ENCODE results near the gene FASTKD2. TPM values are rescaled to one million over a fixed set of nuclear protein-coding genes. Genes with fewer than 3 reads are reported as not detected.

FASTKD2 gene
- total RNA-seq, 4 donors from 2014 or later, result 6.8 to 24.9 (median 21.1) TPM

DNA sequence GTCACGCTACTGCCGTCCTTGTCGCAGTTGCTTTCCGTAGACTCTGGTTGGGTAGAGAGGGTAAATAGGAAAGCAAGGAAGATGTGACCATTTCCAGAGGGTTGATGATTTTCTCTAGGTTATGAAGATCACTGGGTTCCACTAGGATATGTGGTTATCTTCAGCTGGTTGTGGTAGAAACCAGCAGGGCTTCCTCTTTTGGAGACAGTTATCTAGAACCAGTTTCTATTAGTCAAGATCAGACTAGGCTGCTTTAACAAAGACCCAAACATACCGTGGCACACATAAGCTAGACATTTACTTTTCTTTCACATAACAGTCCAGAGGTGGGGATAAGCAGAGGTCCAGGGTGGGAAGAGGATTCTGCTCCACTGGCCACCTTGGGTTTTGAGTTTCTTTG is 59.6 kb downstream of the FASTKD2 start:
- no peaks in the 10 kb centered on the region for H3K9me3 ChIP-seq
- intact Hi-C loops (cut with DNase I; ENCODE audit: low total_unique reads), result no loop called here
- no peaks in the 10 kb centered on the region for H3K27me3 ChIP-seq
- no peak overlapping the region for H3K4me3 ChIP-seq
- TF ChIP-seq POLR2A (IDR thresholded peaks at IDR 0.05), result no peak
- TF ChIP-seq POLR2AphosphoS5 (IDR thresholded peaks at IDR 0.05), result no peak
- no peak for TF ChIP-seq EP300 (IDR thresholded peaks at IDR 0.05; ENCODE audit: low read depth)
- TF ChIP-seq, protein P1, sequence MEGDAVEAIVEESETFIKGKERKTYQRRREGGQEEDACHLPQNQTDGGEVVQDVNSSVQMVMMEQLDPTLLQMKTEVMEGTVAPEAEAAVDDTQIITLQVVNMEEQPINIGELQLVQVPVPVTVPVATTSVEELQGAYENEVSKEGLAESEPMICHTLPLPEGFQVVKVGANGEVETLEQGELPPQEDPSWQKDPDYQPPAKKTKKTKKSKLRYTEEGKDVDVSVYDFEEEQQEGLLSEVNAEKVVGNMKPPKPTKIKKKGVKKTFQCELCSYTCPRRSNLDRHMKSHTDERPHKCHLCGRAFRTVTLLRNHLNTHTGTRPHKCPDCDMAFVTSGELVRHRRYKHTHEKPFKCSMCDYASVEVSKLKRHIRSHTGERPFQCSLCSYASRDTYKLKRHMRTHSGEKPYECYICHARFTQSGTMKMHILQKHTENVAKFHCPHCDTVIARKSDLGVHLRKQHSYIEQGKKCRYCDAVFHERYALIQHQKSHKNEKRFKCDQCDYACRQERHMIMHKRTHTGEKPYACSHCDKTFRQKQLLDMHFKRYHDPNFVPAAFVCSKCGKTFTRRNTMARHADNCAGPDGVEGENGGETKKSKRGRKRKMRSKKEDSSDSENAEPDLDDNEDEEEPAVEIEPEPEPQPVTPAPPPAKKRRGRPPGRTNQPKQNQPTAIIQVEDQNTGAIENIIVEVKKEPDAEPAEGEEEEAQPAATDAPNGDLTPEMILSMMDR (IDR thresholded peaks at IDR 0.05), result no peak
- no peak for DNase-seq
- in situ Hi-C loops (cut with MboI; ENCODE audit: low pct_ligation_motif_present in 1 of 4, low pct_unique_long_range_greater_than_20kb in 1 of 4, low sequenced_read_pairs in 3 of 4), result no loop called here
- peaks cover 0 to 2% (median 0%) of the 10 kb centered on the region in 4 donors for H3K4me1 ChIP-seq
- 84 to 89% methylated on average over 5 of the region's 5 CpGs for WGBS, 2 donors (ENCODE audit: low coverage in 1 of 2)
- no peak overlapping the region for H3K27ac ChIP-seq
- H3K36me3 ChIP-seq, result no peaks in the 10 kb centered on the region

DNA sequence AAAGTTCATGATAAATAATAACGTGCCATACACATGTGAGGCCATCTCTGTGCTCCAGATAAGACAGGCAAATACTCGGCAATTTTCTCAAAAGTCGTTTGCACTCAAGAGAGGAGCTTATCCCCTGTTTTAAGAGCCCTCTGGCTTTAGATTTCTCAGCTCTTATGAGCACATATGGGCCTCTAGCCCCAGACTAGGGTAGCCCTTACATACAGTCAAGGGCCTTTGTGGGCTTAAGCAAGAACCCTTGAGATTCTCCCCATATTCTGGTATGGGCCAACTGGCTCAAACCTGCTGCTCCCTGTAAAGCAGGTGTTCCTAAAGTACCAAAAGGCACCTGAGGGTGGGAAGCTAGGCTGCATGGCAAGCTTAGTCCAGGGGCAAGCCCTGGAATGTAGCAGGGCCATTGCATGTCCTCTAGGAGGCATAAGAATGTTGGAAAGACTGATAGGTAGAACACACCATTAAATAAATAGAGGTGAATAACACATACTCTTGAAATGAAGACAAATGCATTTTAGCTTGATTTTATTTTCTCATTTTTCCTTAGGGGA is 66.1 kb downstream of the FASTKD2 start:
- Histone ChIP-seq H3K4me3 (no peak overlapping the region), H3K27me3 (no peaks in the 10 kb centered on the region), H3K9me3 (no peaks in the 10 kb centered on the region), H3K4me1 (no peaks in the 10 kb centered on the region), H3K36me3 (no peaks in the 10 kb centered on the region), H3K27ac (no peak overlapping the region)
- WGBS, 2 donors (ENCODE audit: low coverage in 1 of 2), result 67 to 78% methylated on average over 3 of the region's 3 CpGs
- TF ChIP-seq POLR2A (IDR thresholded peaks at IDR 0.05), result no peak
- TF ChIP-seq, protein P1 (IDR thresholded peaks at IDR 0.05), result no peak
- no peak for TF ChIP-seq POLR2AphosphoS5 (IDR thresholded peaks at IDR 0.05)
- no peak for TF ChIP-seq EP300 (IDR thresholded peaks at IDR 0.05; ENCODE audit: low read depth)
- intact Hi-C loops (cut with DNase I; ENCODE audit: low total_unique reads) (no loop called here), in situ Hi-C loops (cut with MboI; ENCODE audit: low pct_ligation_motif_present in 1 of 4, low pct_unique_long_range_greater_than_20kb in 1 of 4, low sequenced_read_pairs in 3 of 4) (no loop called here)
- DNase-seq, result no peak

DNA sequence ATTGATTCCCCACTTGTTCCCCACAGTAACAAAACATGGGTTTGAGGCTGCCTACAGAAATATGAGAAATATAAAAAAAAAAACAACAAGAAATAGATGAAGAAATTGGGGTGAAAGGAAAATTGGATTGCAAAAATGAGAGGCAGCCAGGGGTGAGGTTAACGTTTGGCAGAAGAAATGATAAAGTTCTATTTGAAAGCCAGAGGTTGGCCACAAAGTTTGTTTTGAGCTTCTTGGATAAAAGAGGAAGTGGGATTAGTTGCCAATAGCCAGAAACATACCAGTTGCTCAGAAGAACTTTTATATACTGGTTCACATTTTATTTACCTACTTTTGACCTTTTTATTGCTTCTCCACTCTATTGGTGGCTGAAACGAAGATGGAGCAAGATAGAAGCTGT is 67.5 kb downstream of the FASTKD2 start:
- no peak for TF ChIP-seq POLR2A (IDR thresholded peaks at IDR 0.05)
- TF ChIP-seq, protein P1 (IDR thresholded peaks at IDR 0.05), result no peak
- no peak for TF ChIP-seq POLR2AphosphoS5 (IDR thresholded peaks at IDR 0.05)
- no peak for TF ChIP-seq EP300 (IDR thresholded peaks at IDR 0.05; ENCODE audit: low read depth)
- in situ Hi-C loops (cut with MboI; ENCODE audit: low pct_ligation_motif_present in 1 of 4, low pct_unique_long_range_greater_than_20kb in 1 of 4, low sequenced_read_pairs in 3 of 4), result no loop called here
- H3K9me3 ChIP-seq, result no peaks in the 10 kb centered on the region
- H3K4me3 ChIP-seq, result no peak overlapping the region
- H3K4me1 ChIP-seq, result peaks cover 0 to 6% (median 0%) of the 10 kb centered on the region in 4 donors
- no peak for DNase-seq
- H3K27me3 ChIP-seq, result no peaks in the 10 kb centered on the region
- WGBS, 2 donors (ENCODE audit: low coverage in 1 of 2), result 44 to 53% methylated on average over 2 of the region's 2 CpGs
- intact Hi-C loops (cut with DNase I; ENCODE audit: low total_unique reads), result no loop called here
- H3K36me3 ChIP-seq, result no peaks in the 10 kb centered on the region
- no peak overlapping the region for H3K27ac ChIP-seq

GRCh38 chr2:206833291-206833690 is 67.9 kb downstream of the FASTKD2 start:
- Histone ChIP-seq H3K4me3 (no peak overlapping the region), H3K36me3 (no peaks in the 10 kb centered on the region), H3K9me3 (no peaks in the 10 kb centered on the region), H3K27ac (no peak overlapping the region), H3K27me3 (no peaks in the 10 kb centered on the region), H3K4me1 (peaks cover 0 to 6% (median 0%) of the 10 kb centered on the region in 4 donors)
- TF ChIP-seq POLR2AphosphoS5 (IDR thresholded peaks at IDR 0.05) (no peak), POLR2A (IDR thresholded peaks at IDR 0.05) (no peak), EP300 (IDR thresholded peaks at IDR 0.05; ENCODE audit: low read depth) (no peak)
- TF ChIP-seq, protein P1 (IDR thresholded peaks at IDR 0.05), result no peak
- in situ Hi-C loops (cut with MboI; ENCODE audit: low pct_ligation_motif_present in 1 of 4, low pct_unique_long_range_greater_than_20kb in 1 of 4, low sequenced_read_pairs in 3 of 4), result no loop called here
- 90 to 100% methylated on average over 2 to 3 of the region's 3 CpGs for WGBS, 2 donors (ENCODE audit: low coverage in 1 of 2)
- intact Hi-C loops (cut with DNase I; ENCODE audit: low total_unique reads), result no loop called here
- no peak for DNase-seq
